H1 (cell line): Measurements from ENCODE around the gene CHD9NB. TPM values are rescaled to one million over a fixed set of nuclear protein-coding genes. Genes with fewer than 3 reads are reported as not detected.

ENCODE experiments used
- CTCF ChIA-PET: fragments of 300-600 bp; sonication (Branson Sonifier 250); formaldehyde crosslinking; loops from one replicate; lab custom pipeline; 2021; ENCODE audit not compliant: partially characterized antibody; lab: Charles Lee
- POLR2A ChIA-PET: fragments of 300-600 bp; sonication (Branson Sonifier 250); formaldehyde crosslinking; loops from one replicate; lab custom pipeline; 2021; ENCODE audit warnings: inconsistent platforms; ENCODE audit not compliant: partially characterized antibody; lab: Charles Lee
- DNase-seq, 2 experiments: peaks; one replicate each; pipeline versions ENCODE4 v3.0.0 to v3.0.0-alpha.2; 2010 to 2022; ENCODE audit warnings: low spot score in 2 of 2, low read depth in 1 of 2, mixed read lengths in 1 of 2
- FAIRE-seq: peaks from 2 replicates; lab custom pipeline; 2011; peaks lifted over from hg19 to GRCh38; lab: Jason Lieb, UNC
- H2AFZ ChIP-seq: 2 replicates; pipeline ENCODE4 v1.8.1; 2012; ENCODE audit warnings: low read length, inconsistent platforms
- H2AK5ac ChIP-seq: 2 replicates; pipeline ENCODE4 v1.6.1; 2013; ENCODE audit warnings: low read depth, low read length
- H2BK120ac ChIP-seq: replicated peaks from 2 replicates; pipeline ENCODE3; 2013; ENCODE audit warnings: low read depth, low read length, inconsistent platforms
- H2BK12ac ChIP-seq: 2 replicates; pipeline ENCODE4 v1.6.1; 2013; ENCODE audit warnings: low read depth, low read length
- H2BK15ac ChIP-seq: 2 replicates; pipeline ENCODE4 v1.6.1; 2013; ENCODE audit warnings: low read length
- H2BK20ac ChIP-seq: 2 replicates; pipeline ENCODE4 v1.6.1; 2013; ENCODE audit warnings: low read length
- H2BK5ac ChIP-seq: 2 replicates; pipeline ENCODE4 v1.6.1; 2013; ENCODE audit warnings: low read depth, low read length
- H3K14ac ChIP-seq: 2 replicates; pipeline ENCODE4 v1.6.1; 2013; ENCODE audit warnings: inconsistent platforms; ENCODE audit not compliant: insufficient read length
- H3K18ac ChIP-seq: 2 replicates; pipeline ENCODE4 v1.6.1; 2013; ENCODE audit warnings: low read length; ENCODE audit errors: extremely low read depth
- H3K23ac ChIP-seq: 2 replicates; pipeline ENCODE4 v1.6.1; 2013; ENCODE audit warnings: inconsistent platforms; ENCODE audit not compliant: insufficient read length
- H3K23me2 ChIP-seq: 2 replicates; pipeline ENCODE4 v1.6.1; 2013; ENCODE audit warnings: low read depth, low read length
- H3K27ac ChIP-seq: 2 replicates; pipeline ENCODE4 v1.6.1; 2011; ENCODE audit warnings: low read depth, low read length, inconsistent platforms
- H3K27me3 ChIP-seq, 4 experiments: replicated peaks in 1 of 4; 1 replicate in 1 of 4; 2 replicates in 3 of 4; pipeline versions ENCODE4 v1.6.1 to v1.8.1; 2011 to 2013; ENCODE audit warnings: low read length in 3 of 4, mild to moderate bottlenecking in 3 of 4, inconsistent platforms in 2 of 4, mixed read lengths in 2 of 4, moderate library complexity in 1 of 4; ENCODE audit not compliant: control insufficient read depth in 3 of 4, insufficient read depth in 3 of 4; ENCODE audit errors: extremely low read depth in 1 of 4
- H3K36me3 ChIP-seq, 4 experiments: 2 replicates each; pipeline versions ENCODE4 v1.6.1 to v1.8.1; 2011 to 2013; ENCODE audit warnings: mild to moderate bottlenecking in 4 of 4, low read length in 3 of 4, moderate library complexity in 2 of 4, control low read depth in 1 of 4, inconsistent platforms in 1 of 4; ENCODE audit not compliant: insufficient read depth in 4 of 4, control insufficient read depth in 2 of 4
- H3K4ac ChIP-seq: replicated peaks from 2 replicates; pipeline ENCODE3; 2013; ENCODE audit warnings: low read length, low read depth, mixed read lengths, inconsistent platforms; ENCODE audit not compliant: insufficient read length
- H3K4me1 ChIP-seq, 4 experiments: replicated peaks in 1 of 4; 1 replicate in 1 of 4; 2 replicates in 3 of 4; pipeline versions ENCODE4 v1.6.1 to v1.8.1; 2011 to 2013; ENCODE audit warnings: low read length in 3 of 4, inconsistent platforms in 2 of 4, mixed read lengths in 1 of 4; ENCODE audit not compliant: insufficient read depth in 4 of 4, control insufficient read depth in 3 of 4
- H3K4me2 ChIP-seq, 2 experiments: 2 replicates each; pipeline versions ENCODE4 v1.6.1 to v1.8.1; 2011 to 2013; ENCODE audit warnings: low read depth in 2 of 2, low read length in 2 of 2, control low read depth in 1 of 2, inconsistent platforms in 1 of 2, mild to moderate bottlenecking in 1 of 2; ENCODE audit not compliant: insufficient read depth in 1 of 2
- H3K4me3 ChIP-seq, 4 experiments: fragments of 200-600, 300-600 bp in 1 of 4; sonication (generic), shearing (Covaris generic), sonication (Bioruptor Twin) in 1 of 4; 2 replicates each; pipeline versions ENCODE4 v1.5.1 to v1.8.1; 2011 to 2016; ENCODE audit warnings: low read length in 4 of 4, low read depth in 3 of 4, control low read depth in 2 of 4, inconsistent platforms in 2 of 4, mild to moderate bottlenecking in 2 of 4, mixed read lengths in 1 of 4, moderate library complexity in 1 of 4; ENCODE audit not compliant: insufficient read depth in 2 of 4; ENCODE audit errors: extremely low read depth in 1 of 4
- H3K56ac ChIP-seq: replicated peaks from 2 replicates; pipeline ENCODE3; 2013; ENCODE audit warnings: low read depth, mild to moderate bottlenecking, mixed read lengths, low read length, inconsistent platforms; ENCODE audit not compliant: insufficient read length
- H3K79me1 ChIP-seq: 2 replicates; pipeline ENCODE4 v1.6.1; 2013; ENCODE audit warnings: low read depth, low read length, control low read depth
- H3K79me2 ChIP-seq, 2 experiments: 2 replicates each; pipeline versions ENCODE4 v1.6.1 to v1.8.1; 2012 to 2013; ENCODE audit warnings: low read length in 2 of 2, mild to moderate bottlenecking in 2 of 2, inconsistent platforms in 1 of 2; ENCODE audit not compliant: insufficient read depth in 2 of 2, control insufficient read depth in 1 of 2
- H3K9ac ChIP-seq, 4 experiments: replicated peaks in 1 of 4; 1 replicate in 1 of 4; 2 replicates in 3 of 4; pipeline versions ENCODE4 v1.6.1 to v1.8.1; 2011 to 2013; ENCODE audit warnings: low read depth in 3 of 4, low read length in 3 of 4, control low read depth in 2 of 4, mild to moderate bottlenecking in 2 of 4, moderate library complexity in 2 of 4, inconsistent platforms in 1 of 4; ENCODE audit errors: extremely low read depth in 1 of 4
- H3K9me3 ChIP-seq, 2 experiments: 2 replicates each; pipeline versions ENCODE4 v1.6.1 to v1.8.1; 2012 to 2013; ENCODE audit warnings: mild to moderate bottlenecking in 2 of 2, moderate library complexity in 2 of 2, control low read depth in 1 of 2, inconsistent platforms in 1 of 2, low read depth in 1 of 2, low read length in 1 of 2, mixed read lengths in 1 of 2; ENCODE audit not compliant: insufficient read depth in 2 of 2
- H4K20me1 ChIP-seq, 2 experiments: replicated peaks in 1 of 2; 2 replicates each; pipeline versions ENCODE3 to v1.8.1; 2011 to 2013; ENCODE audit warnings: inconsistent platforms in 2 of 2, low read length in 2 of 2, mild to moderate bottlenecking in 1 of 2; ENCODE audit not compliant: insufficient read depth in 2 of 2, control insufficient read depth in 1 of 2
- H4K5ac ChIP-seq: 2 replicates; pipeline ENCODE4 v1.6.1; 2013; ENCODE audit warnings: low read length, low read depth, mixed read lengths, inconsistent platforms; ENCODE audit not compliant: insufficient read length
- H4K8ac ChIP-seq: 2 replicates; pipeline ENCODE4 v1.8.0; 2013; ENCODE audit warnings: mild to moderate bottlenecking, moderate library complexity, low read length, inconsistent platforms; ENCODE audit not compliant: insufficient read depth; ENCODE audit errors: extremely low read depth
- H4K91ac ChIP-seq: replicated peaks from 2 replicates; pipeline ENCODE3; 2013; ENCODE audit warnings: low read length, mixed read lengths, inconsistent platforms; ENCODE audit not compliant: insufficient read length
- ASH2L ChIP-seq: fragments of 200-600, 300-600 bp; sonication (generic); IDR thresholded peaks from one replicate; pipeline ENCODE4 v1.7.1; 2017; ENCODE audit warnings: low read length
- CREB1 ChIP-seq: IDR thresholded peaks from 2 replicates; pipeline ENCODE4 v1.6.1; 2012; ENCODE audit warnings: inconsistent platforms
- JUND ChIP-seq: IDR thresholded peaks from 2 replicates; pipeline ENCODE4 v1.6.1; 2011; ENCODE audit warnings: mild to moderate bottlenecking, improper control_type of control experiment, low read length
- POU5F1 ChIP-seq: IDR thresholded peaks from 2 replicates; pipeline ENCODE4 v1.6.1; 2011; ENCODE audit warnings: low read depth, mild to moderate bottlenecking, low read length, moderate library complexity
- SIN3A ChIP-seq, 2 experiments: IDR thresholded peaks in 1 of 2; conservative IDR thresholded peaks in 1 of 2; 2 replicates each; pipeline ENCODE4 v1.6.1; 2011 to 2012; ENCODE audit warnings: low read length in 2 of 2, improper control_type of control experiment in 1 of 2, low read depth in 1 of 2, mild to moderate bottlenecking in 1 of 2
- SIRT6 ChIP-seq: IDR thresholded peaks from one replicate; pipeline ENCODE4 v1.7.1; 2012; ENCODE audit warnings: low read length, inconsistent platforms
- SP1 ChIP-seq: IDR thresholded peaks from 2 replicates; pipeline ENCODE4 v1.6.1; 2011; ENCODE audit warnings: low read depth, low read length
- SRF ChIP-seq: IDR thresholded peaks from 2 replicates; pipeline ENCODE4 v1.6.1; 2011; ENCODE audit warnings: mild to moderate bottlenecking, low read depth, low read length, moderate library complexity
- TAF1 ChIP-seq: IDR thresholded peaks from 2 replicates; pipeline ENCODE4 v1.6.1; 2011; ENCODE audit warnings: mild to moderate bottlenecking, low read depth, low read length
- TEAD4 ChIP-seq: IDR thresholded peaks from 2 replicates; pipeline ENCODE4 v1.6.1; 2012; ENCODE audit warnings: low read depth, low read length, inconsistent platforms, mixed read lengths
- WGBS, 2 experiments: shearing (Covaris generic) in 1 of 2; methylation state at CpG; one replicate each; pipeline versions ENCODE4 v1.1.6 to v1.1.7; 2013 to 2015; ENCODE audit warnings: low lambda C conversion rate in 2 of 2, mixed read lengths in 2 of 2, inconsistent platforms in 1 of 2, low coverage in 1 of 2, missing lambda C conversion rate in 1 of 2; ENCODE audit not compliant: insufficient replicate concordance in 2 of 2, insufficient coverage in 1 of 2, insufficient read length in 1 of 2; ENCODE audit errors: extremely low coverage in 1 of 2, missing lambda C conversion rate in 1 of 2; 5-methylcytosine and 5-hydroxymethylcytosine counted together
- polyA plus RNA-seq, 7 experiments: library from polyadenylated mRNA; depleted of rRNA in 3 of 7; stranded (reverse) in 5 of 7; unstranded in 2 of 7; fragments of >200 nt in 5 of 7; fragments of 200-250 nt in 2 of 7; gene quantifications; 1 replicate in 5 of 7; 2 replicates in 1 of 7; 4 replicates in 1 of 7; pipeline versions ENCODE4 v1.2.1 to v1.2.3, GENCODE V29; 2011 to 2013; ENCODE audit warnings: missing spikeins in 2 of 7, mixed read lengths in 2 of 7
- total RNA-seq: library from RNA; stranded (reverse); fragmentation: NEBNext Ultra II Directional; extraction: Animal tissue kit (Norgen Biotek cat#: 25700); gene quantifications from 2 replicates; pipeline ENCODE4 v1.2.1, GENCODE V29; 2021
- TF ChIP-seq, protein P1 (sequence below): IDR thresholded peaks from 2 replicates; pipeline ENCODE4 v1.6.1; 2011; ENCODE audit warnings: low read length, improper control_type of control experiment

CHD9NB gene
- total and polyA plus RNA-seq, 2 of the 8 experiments (the other 6 are each of a cell fraction or from before 2014, with no cell fraction given), result 4.5 to 5.9 TPM

DNA sequence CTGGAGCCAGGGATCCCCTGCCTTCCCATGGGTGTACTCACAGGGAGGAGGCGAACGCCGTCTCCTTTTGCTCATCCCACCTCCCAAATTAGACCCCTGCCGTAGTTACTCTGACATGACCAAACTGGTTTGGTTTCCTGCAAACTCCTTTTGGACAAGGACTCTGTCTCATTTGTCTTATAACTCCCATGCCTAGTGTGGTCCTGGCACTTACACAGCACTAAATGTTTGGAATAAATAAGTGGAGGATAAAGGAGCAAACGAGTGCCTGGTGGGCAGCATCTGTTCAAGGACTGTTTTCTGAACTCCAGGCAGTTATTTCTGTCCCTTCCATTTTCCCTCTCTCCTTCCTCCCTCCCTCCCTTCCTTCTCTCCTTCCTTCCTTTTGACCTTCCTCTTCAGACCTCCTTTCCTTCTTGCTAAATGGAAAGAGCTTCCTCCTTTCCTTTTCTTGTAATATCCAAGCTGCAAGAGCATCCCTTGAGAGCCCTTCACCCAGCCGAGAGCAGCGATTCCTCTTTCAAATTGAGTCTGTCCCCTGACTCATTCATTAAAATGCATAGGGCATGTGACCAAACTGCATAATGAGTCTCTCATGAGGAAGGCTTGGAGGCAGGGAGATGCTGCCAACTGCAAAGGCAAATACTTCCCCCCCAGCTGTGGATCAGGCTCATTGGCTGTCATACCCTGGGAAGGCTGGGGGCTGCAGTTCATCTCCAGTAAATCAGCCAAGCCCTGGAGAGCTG, 38.9 kb upstream of the CHD9NB start:
- Histone ChIP-seq H3K79me2 (peaks cover 0 to 17% of the 10 kb centered on the region in 2 experiments; a peak in 1 of 4 replicates), H3K4me2 (peak overlapping the region; percentile 54 to 75), H3K4me3 (peak overlapping the region in 1 of 4 experiments; percentile 35; a peak in 4 of 8 replicates), H2BK120ac (no peak overlapping the region), H2AK5ac (peak overlapping the region; percentile 89), H2BK20ac (peak overlapping the region; percentile 67; the same call in 1 of the 2 replicates), H3K18ac (peak overlapping the region; percentile 88), H2AFZ (no peak overlapping the region), H3K36me3 (no peaks in the 10 kb centered on the region), H4K91ac (peak overlapping the region; percentile 12), H3K9me3 (no peaks in the 10 kb centered on the region), H4K5ac (no peak overlapping the region), H3K79me1 (no peaks in the 10 kb centered on the region; the same call in 1 of the 2 replicates), H3K56ac (no peak overlapping the region), H3K4me1 (peaks cover 25 to 42% (median 31%) of the 10 kb centered on the region in 4 experiments), H2BK5ac (peak overlapping the region; percentile 67; the same call in 1 of the 2 replicates), H3K27ac (peak overlapping the region; percentile 35), H4K8ac (no peak overlapping the region), H2BK12ac (peak overlapping the region; percentile 51; the same call in 1 of the 2 replicates), H3K27me3 (no peaks in the 10 kb centered on the region; a peak in 1 of 7 replicates), H2BK15ac (0 out of 2 replicates have a peak overlapping the region, but pooled peaks have one; percentile 0), H3K23me2 (no peaks in the 10 kb centered on the region), H3K23ac (no peak overlapping the region), H4K20me1 (no peaks in the 10 kb centered on the region), H3K4ac (no peak overlapping the region), H3K14ac (no peak overlapping the region), H3K9ac (no peak overlapping the region)
- no peak for DNase-seq
- WGBS, 2 experiments, result 54% methylated on average over 7 of the region's 7 CpGs; no CpG with 5 or more reads in 1 of the 2 experiments
- ChIA-PET POLR2A (interaction anchor here (0.7 to 3.0 kb wide), 7 partner anchors 9 to 38 kb away, joined by 3 to 15 read pairs (median 3); no protein-coding TSS in a partner anchor), CTCF (interaction anchor here (0.7 to 3.4 kb wide), 5 partner anchors 9 to 38 kb away, joined by 3 to 9 read pairs (median 3); partner anchors contain the start of gene CHD9)
- peak; percentile 69 for FAIRE-seq
- TF ChIP-seq, protein P1, sequence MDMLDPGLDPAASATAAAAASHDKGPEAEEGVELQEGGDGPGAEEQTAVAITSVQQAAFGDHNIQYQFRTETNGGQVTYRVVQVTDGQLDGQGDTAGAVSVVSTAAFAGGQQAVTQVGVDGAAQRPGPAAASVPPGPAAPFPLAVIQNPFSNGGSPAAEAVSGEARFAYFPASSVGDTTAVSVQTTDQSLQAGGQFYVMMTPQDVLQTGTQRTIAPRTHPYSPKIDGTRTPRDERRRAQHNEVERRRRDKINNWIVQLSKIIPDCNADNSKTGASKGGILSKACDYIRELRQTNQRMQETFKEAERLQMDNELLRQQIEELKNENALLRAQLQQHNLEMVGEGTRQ, result peak; percentile 78
- TF ChIP-seq CREB1 (peak; percentile 42; the same call in 1 of the 2 replicates), SIN3A (conservative IDR thresholded peaks at IDR 0.05 in 1 of 2, IDR thresholded peaks at IDR 0.05 in 1 of 2; ENCODE audit: low read depth in 1 of 2, low read length in 2 of 2) (peak; percentile 64 to 77; a peak in 1 of 4 replicates), TAF1 (0 out of 2 replicates have a peak, but pooled peaks have one; percentile 23), ASH2L (peak; percentile 30), TEAD4 (peak; percentile 4; the same call in 1 of the 2 replicates), SIRT6 (no peak), SRF (no peak), JUND (peak; percentile 67), SP1 (0 out of 2 replicates have a peak, but pooled peaks have one; percentile 44), POU5F1 (no peak)
